HG02588 (cell line): ENCODE results near the gene EML4.

Experiments used
- ATAC-seq: cut with Tn5 transposase; IDR thresholded peaks from one replicate; pipeline ENCODE4 v1.9.1; 2021; ENCODE audit warnings: mild to moderate bottlenecking, moderate library complexity; ENCODE audit not compliant: unreplicated experiment

Gene EML4

GRCh38 chr2:42220566-42220965 lies 51.4 kb downstream of the EML4 start:
- ATAC-seq, result no peak

GRCh38 chr2:42223067-42223854 lies 54.1 kb downstream of the EML4 start:
- ATAC-seq, result no peak

DNA sequence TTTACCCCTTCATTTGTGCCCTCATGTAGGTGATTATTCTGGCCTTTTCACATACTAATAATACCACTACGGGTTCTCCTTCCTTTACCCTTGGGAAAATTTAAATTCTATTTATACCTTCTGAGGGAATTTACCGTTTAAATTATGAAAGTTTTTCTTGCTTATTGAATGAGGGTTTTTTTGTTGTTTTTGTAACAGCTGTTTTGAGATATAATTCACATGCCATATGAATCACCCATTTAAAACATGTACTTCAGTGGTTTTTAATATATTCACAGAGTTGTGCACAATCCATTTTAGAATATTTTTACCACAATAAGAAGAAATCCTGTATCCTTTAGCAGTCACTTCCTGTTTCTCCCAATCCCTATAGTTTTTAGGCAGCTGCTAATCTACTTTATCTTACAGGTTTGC lies 54.7 kb downstream of the EML4 start:
- ATAC-seq, result no peak

GRCh38 chr2:42224422-42225067 lies 55.4 kb downstream of the EML4 start:
- ATAC-seq, result no peak

DNA sequence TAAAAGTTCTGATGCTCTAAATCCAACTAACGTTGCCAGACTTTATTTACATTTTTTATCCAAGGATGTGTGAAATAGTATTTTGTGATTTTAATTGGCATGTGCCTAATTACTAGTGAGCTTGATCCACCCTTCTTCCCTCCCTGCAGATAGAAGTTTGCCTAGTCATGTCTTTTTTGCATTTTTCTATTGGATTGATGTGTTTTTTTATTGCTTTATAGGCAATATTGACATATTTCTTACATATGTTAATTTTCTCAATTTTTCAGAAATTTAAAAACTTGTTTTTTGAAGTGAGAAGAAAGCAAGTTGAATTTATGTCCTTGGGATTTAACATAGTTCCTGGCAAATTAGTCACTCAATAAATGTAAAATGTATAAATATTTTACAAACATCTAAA lies 56.4 kb downstream of the EML4 start:
- no peak for ATAC-seq

GRCh38 chr2:42227491-42227890 lies 58.3 kb downstream of the EML4 start:
- no peak for ATAC-seq

DNA sequence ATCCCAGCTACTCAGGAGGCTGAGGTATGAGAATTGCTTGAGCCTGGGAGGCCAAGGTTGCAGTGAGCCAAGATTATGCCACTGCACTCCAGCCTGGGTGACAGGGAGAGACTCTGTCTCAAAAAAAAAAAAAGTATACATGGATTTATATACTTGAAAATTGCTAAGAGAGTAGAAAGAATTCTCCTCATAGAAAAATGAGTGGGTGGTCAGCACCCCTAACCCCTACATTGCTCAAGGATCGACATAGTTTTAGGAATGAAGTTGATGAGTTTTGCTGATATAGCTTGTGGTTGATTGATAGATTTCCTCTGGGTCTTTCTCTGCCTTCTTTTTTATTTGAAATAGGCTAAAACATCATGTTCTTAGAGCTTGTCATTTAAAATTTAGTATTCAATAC lies 58.9 kb downstream of the EML4 start:
- ATAC-seq, result no peak

GRCh38 chr2:42229949-42230348 lies 60.8 kb downstream of the EML4 start:
- no peak for ATAC-seq

GRCh38 chr2:42230891-42231290 lies 61.7 kb downstream of the EML4 start:
- ATAC-seq, result no peak

DNA sequence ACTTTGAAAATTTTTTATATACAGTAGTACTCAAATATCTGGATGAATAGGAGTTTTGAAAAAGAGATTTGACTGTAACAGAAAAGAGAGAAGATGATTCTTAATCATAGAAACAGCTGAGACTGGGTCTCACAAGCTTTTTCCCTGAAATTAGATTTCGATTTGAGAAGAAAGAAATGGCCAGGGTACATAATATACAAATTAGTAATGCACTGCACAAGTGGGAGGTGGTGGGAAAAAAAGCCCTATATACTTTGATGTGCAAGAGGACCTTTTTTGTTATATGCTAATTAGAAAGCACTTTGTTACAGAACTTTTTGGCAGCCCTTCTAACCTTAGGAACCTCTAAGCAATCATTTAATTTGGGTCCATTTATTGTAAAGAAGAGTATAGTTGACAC lies 62.9 kb downstream of the EML4 start:
- no peak for ATAC-seq

GRCh38 chr2:42233976-42234441 lies 64.9 kb downstream of the EML4 start:
- no peak for ATAC-seq

- ATAC-seq, result no peak
Measured at GRCh38 chr2:42236911-42237310, 67.8 kb downstream of the EML4 start.

GRCh38 chr2:42238644-42239288 lies 69.6 kb downstream of the EML4 start:
- ATAC-seq, result peak; percentile 69

GRCh38 chr2:42239289-42239661 lies 70.1 kb downstream of the EML4 start:
- ATAC-seq, result no peak

DNA sequence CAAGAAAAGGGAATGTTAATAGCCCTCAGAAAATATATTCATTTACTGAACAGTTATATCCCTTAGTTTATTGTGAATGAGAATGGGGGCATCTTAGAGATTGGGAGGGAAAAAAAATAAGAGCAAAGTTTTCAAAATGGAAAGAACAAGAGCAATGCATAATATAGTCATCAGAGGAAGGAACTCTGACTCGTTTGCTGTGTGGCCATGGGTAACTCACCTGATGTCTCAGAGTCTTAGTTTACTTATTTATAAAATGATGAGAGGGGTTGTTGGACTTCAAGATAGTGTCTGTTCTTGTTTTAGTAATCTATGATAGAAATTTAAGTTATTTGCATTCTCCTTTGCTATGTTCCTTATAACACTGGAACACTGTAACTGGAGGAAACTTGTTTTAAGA lies 70.7 kb downstream of the EML4 start:
- ATAC-seq, result no peak

GRCh38 chr2:42241517-42241916 lies 72.4 kb downstream of the EML4 start:
- ATAC-seq, result no peak

DNA sequence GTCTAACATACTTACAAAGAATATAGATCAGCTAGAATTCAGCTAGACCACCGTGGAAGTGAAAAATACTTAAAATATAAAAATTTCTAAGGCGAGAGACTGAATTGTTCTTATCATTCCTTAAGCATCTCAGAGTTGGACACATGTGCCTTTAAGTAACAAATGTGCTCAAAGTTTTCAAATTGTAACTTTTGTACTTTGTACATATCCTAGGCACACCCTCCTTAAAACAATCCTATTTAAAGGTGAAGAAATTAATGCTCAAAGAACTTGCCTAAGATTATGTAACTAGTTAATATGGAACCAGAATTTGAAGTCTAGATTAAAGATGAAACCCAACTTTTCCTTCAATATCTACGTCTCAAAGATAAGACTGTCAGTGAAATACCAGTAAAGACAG lies 74.1 kb downstream of the EML4 start:
- no peak for ATAC-seq

- no peak for ATAC-seq
Measured at GRCh38 chr2:42244520-42244919, 75.4 kb downstream of the EML4 start.

DNA sequence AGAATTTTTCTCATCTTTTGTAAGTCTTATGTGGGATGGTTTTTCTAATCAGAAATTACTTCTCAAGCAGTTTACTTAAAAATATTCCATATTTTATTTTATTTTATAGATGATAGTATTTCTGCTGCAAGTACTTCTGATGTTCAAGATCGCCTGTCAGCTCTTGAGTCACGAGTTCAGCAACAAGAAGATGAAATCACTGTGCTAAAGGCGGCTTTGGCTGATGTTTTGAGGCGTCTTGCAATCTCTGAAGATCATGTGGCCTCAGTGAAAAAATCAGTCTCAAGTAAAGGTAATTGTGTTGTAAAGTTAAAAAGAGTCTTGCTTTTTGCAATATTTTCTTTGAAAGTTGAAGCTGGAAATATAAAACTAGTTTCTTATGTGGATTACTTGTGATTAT lies 76.2 kb downstream of the EML4 start:
- no peak for ATAC-seq

- ATAC-seq, result no peak
Measured at GRCh38 chr2:42246562-42246961, 77.4 kb downstream of the EML4 start.

GRCh38 chr2:42248846-42249245 lies 79.7 kb downstream of the EML4 start:
- no peak for ATAC-seq

- ATAC-seq, result no peak
Measured at GRCh38 chr2:42249284-42249683, 80.1 kb downstream of the EML4 start.
